OCI-LY3 (cell line): ENCODE measurements around the gene GIN1.

Source experiments
- CTCF ChIP-seq: fragments of 200-600, 300-600 bp; sonication (generic); IDR thresholded peaks from 2 replicates; pipeline ENCODE4 v1.5.1; 2014; ENCODE audit warnings: antibody characterized with exemption, low read length, low read depth
- EZH2phosphoT487 ChIP-seq: fragments of 200-600 bp; shearing (Covaris generic); IDR thresholded peaks from 2 replicates; pipeline ENCODE4 v1.6.1; 2018; ENCODE audit warnings: antibody characterized with exemption, mixed run types, low read depth

GRCh38 chr5:103094737-103095136 lies 25.2 kb downstream of the GIN1 start:
- no peak for TF ChIP-seq CTCF
- no peak for TF ChIP-seq EZH2phosphoT487
